ENCODE data around the gene SORCS2.

- TF ChIP-seq, protein P1, sequence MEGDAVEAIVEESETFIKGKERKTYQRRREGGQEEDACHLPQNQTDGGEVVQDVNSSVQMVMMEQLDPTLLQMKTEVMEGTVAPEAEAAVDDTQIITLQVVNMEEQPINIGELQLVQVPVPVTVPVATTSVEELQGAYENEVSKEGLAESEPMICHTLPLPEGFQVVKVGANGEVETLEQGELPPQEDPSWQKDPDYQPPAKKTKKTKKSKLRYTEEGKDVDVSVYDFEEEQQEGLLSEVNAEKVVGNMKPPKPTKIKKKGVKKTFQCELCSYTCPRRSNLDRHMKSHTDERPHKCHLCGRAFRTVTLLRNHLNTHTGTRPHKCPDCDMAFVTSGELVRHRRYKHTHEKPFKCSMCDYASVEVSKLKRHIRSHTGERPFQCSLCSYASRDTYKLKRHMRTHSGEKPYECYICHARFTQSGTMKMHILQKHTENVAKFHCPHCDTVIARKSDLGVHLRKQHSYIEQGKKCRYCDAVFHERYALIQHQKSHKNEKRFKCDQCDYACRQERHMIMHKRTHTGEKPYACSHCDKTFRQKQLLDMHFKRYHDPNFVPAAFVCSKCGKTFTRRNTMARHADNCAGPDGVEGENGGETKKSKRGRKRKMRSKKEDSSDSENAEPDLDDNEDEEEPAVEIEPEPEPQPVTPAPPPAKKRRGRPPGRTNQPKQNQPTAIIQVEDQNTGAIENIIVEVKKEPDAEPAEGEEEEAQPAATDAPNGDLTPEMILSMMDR (IDR thresholded peaks at IDR 0.05; ENCODE audit: low read depth, low read length), result no peak
- no peak for TF ChIP-seq EZH2phosphoT487 (IDR thresholded peaks at IDR 0.05; ENCODE audit: low read depth)
Observed at GRCh38 chr4:7270121-7270520, 77.8 kb downstream of the SORCS2 start.
